OCI-LY3 (cell line): ENCODE measurements around the gene HNRNPDL.

Experiments used
- H2AFZ ChIP-seq: fragments of 200-600, 300-600 bp; shearing (Covaris generic); 2 replicates; pipeline ENCODE4 v1.6.0; 2014; ENCODE audit warnings: antibody characterized with exemption, low read depth, low read length
- H3K27ac ChIP-seq: fragments of 200-600, 300-600 bp; sonication (generic); 2 replicates; pipeline ENCODE4 v1.5.1; 2014; ENCODE audit warnings: mild to moderate bottlenecking, low read length, moderate library complexity, mixed read lengths
- H3K27me3 ChIP-seq: fragments of 200-600, 300-600 bp; sonication (generic); 2 replicates; pipeline ENCODE4 v1.6.1; 2014; ENCODE audit warnings: low read depth, low read length, mixed read lengths
- H3K36me3 ChIP-seq: fragments of 200-600, 300-600 bp; sonication (generic); replicated peaks from 2 replicates; pipeline ENCODE3; 2014; ENCODE audit warnings: low read depth, low read length, mixed read lengths
- H3K4me1 ChIP-seq: fragments of 300-600, 200-600 bp; sonication (generic); 2 replicates; pipeline ENCODE4 v1.6.1; 2014; ENCODE audit warnings: low read length, mixed read lengths
- H3K4me2 ChIP-seq: fragments of 200-600, 300-600 bp; sonication (generic); 2 replicates; pipeline ENCODE4 v1.6.1; 2014; ENCODE audit warnings: low read length, mixed read lengths
- H3K4me3 ChIP-seq: fragments of 300-600, 200-600 bp; sonication (generic); 2 replicates; pipeline ENCODE4 v1.5.1; 2014; ENCODE audit warnings: antibody characterized with exemption, mild to moderate bottlenecking, low read length, moderate library complexity
- H3K79me2 ChIP-seq: fragments of 300-600, 200-600 bp; shearing (Covaris generic); 2 replicates; pipeline ENCODE4 v1.6.1; 2014; ENCODE audit warnings: mild to moderate bottlenecking, low read length, mixed read lengths
- H3K9ac ChIP-seq: fragments of 300-600, 200-600 bp; shearing (Covaris generic); 2 replicates; pipeline ENCODE4 v1.6.0; 2014; ENCODE audit warnings: mild to moderate bottlenecking, low read length, moderate library complexity
- H3K9me3 ChIP-seq: fragments of 200-600, 300-600 bp; shearing (Covaris generic); 2 replicates; pipeline ENCODE4 v1.6.1; 2014; ENCODE audit warnings: low read length, mixed read lengths; ENCODE audit not compliant: insufficient read depth
- H4K20me1 ChIP-seq: fragments of 200-600, 300-600 bp; sonication (generic); 2 replicates; pipeline ENCODE4 v1.6.1; 2016; ENCODE audit warnings: low read length, mixed read lengths; ENCODE audit not compliant: insufficient read depth
- EZH2phosphoT487 ChIP-seq: fragments of 200-600 bp; shearing (Covaris generic); IDR thresholded peaks from 2 replicates; pipeline ENCODE4 v1.6.1; 2018; ENCODE audit warnings: antibody characterized with exemption, mixed run types, low read depth
- TF ChIP-seq, protein P1 (sequence below): fragments of 200-600, 300-600 bp; sonication (generic); IDR thresholded peaks from 2 replicates; pipeline ENCODE4 v1.5.1; 2014; ENCODE audit warnings: antibody characterized with exemption, low read length, low read depth

The HNRNPDL gene

DNA sequence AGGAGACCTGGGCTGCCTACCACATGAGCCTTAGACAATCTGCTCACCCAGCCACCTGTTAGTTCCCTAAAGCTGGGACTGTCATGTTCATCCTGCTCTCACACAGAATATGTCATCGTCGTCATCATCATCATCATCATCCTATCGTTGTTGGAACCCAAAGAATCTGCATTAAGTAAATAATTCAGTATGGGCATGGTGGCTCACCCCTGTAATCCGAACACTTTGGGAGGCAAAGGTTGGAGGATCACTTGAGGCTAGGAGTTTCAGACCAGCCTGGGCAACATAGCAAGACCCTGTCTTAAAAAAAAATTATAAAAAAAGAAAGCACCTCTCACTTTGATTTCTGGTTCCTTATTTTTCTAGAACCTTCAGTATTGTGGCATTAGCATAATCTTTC, 6.5 kb upstream of the HNRNPDL start:
- no peaks in the 10 kb centered on the region for H3K27me3 ChIP-seq
- H2AFZ ChIP-seq, result no peak overlapping the region
- no peaks in the 10 kb centered on the region for H3K9me3 ChIP-seq
- TF ChIP-seq EZH2phosphoT487, result no peak
- TF ChIP-seq, protein P1, sequence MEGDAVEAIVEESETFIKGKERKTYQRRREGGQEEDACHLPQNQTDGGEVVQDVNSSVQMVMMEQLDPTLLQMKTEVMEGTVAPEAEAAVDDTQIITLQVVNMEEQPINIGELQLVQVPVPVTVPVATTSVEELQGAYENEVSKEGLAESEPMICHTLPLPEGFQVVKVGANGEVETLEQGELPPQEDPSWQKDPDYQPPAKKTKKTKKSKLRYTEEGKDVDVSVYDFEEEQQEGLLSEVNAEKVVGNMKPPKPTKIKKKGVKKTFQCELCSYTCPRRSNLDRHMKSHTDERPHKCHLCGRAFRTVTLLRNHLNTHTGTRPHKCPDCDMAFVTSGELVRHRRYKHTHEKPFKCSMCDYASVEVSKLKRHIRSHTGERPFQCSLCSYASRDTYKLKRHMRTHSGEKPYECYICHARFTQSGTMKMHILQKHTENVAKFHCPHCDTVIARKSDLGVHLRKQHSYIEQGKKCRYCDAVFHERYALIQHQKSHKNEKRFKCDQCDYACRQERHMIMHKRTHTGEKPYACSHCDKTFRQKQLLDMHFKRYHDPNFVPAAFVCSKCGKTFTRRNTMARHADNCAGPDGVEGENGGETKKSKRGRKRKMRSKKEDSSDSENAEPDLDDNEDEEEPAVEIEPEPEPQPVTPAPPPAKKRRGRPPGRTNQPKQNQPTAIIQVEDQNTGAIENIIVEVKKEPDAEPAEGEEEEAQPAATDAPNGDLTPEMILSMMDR, result no peak
- H3K4me1 ChIP-seq, result peaks cover 6% of the 10 kb centered on the region
- peaks cover 41% of the 10 kb centered on the region for H3K36me3 ChIP-seq
- no peak overlapping the region for H3K4me2 ChIP-seq
- H4K20me1 ChIP-seq, result peaks cover 62% of the 10 kb centered on the region
- H3K79me2 ChIP-seq, result peaks cover 100% of the 10 kb centered on the region
- H3K4me3 ChIP-seq, result no peak overlapping the region
- no peak overlapping the region for H3K27ac ChIP-seq
- H3K9ac ChIP-seq, result no peak overlapping the region

DNA sequence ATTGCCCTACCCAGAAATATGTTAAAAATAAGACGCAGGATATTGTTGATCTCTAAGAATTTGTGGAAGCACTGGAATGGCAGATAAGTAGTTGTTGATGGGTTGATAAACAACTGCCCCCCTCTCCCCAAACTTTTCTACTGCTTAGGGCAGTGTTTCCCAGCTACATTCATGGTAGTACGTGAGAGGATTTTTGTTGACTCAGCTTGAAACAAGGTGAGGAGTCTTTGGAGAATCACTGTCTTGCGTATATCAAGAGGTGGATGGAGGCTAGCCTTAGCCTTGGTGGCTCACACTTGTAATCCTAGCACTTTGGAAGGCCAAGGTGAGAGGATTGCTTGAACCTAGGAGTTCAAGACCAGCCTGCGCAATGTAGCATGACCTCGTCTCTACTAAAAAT, 5.9 kb upstream of the HNRNPDL start:
- H3K4me2 ChIP-seq, result no peak overlapping the region
- peaks cover 100% of the 10 kb centered on the region for H3K79me2 ChIP-seq

DNA sequence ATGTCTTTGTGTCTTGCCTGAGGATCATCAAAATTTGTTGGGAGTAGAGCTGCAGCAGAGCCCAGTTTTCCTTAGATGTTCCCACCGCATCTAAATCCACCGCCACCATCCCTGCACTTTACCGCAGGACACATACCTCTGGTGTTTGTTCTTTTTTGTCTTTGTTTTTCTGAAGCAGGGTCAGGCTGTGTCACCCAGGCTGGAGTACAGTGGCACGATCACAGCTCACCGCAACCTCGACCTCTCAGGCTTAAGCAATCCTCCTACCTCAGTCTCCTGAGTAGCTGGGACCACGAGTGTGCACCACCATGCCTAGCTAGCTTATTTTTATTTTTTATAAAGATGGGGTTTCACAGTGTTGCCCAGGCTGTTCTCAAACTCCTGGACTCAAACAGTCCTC, 4.7 kb upstream of the HNRNPDL start:
- H3K4me3 ChIP-seq, result no peak overlapping the region
- H4K20me1 ChIP-seq, result peaks cover 57% of the 10 kb centered on the region
- H2AFZ ChIP-seq, result no peak overlapping the region
- H3K4me2 ChIP-seq, result no peak overlapping the region
- no peaks in the 10 kb centered on the region for H3K9me3 ChIP-seq
- peaks cover 97% of the 10 kb centered on the region for H3K79me2 ChIP-seq
- H3K9ac ChIP-seq, result no peak overlapping the region
- H3K4me1 ChIP-seq, result peaks cover 11% of the 10 kb centered on the region
- H3K36me3 ChIP-seq, result peaks cover 35% of the 10 kb centered on the region
- TF ChIP-seq, protein P1, result no peak
- TF ChIP-seq EZH2phosphoT487, result no peak
- H3K27ac ChIP-seq, result no peak overlapping the region
- no peaks in the 10 kb centered on the region for H3K27me3 ChIP-seq

More for the DNA sequence above, 5.9 kb upstream of the HNRNPDL start:
- H3K4me3 ChIP-seq, result no peak overlapping the region
- TF ChIP-seq EZH2phosphoT487, result no peak
- TF ChIP-seq, protein P1, result no peak
- H3K36me3 ChIP-seq, result peaks cover 39% of the 10 kb centered on the region
- H4K20me1 ChIP-seq, result peaks cover 65% of the 10 kb centered on the region
- H3K9me3 ChIP-seq, result no peaks in the 10 kb centered on the region
- H3K4me1 ChIP-seq, result peaks cover 11% of the 10 kb centered on the region
- no peak overlapping the region for H3K9ac ChIP-seq
- no peaks in the 10 kb centered on the region for H3K27me3 ChIP-seq
- H2AFZ ChIP-seq, result no peak overlapping the region
- H3K27ac ChIP-seq, result no peak overlapping the region

DNA sequence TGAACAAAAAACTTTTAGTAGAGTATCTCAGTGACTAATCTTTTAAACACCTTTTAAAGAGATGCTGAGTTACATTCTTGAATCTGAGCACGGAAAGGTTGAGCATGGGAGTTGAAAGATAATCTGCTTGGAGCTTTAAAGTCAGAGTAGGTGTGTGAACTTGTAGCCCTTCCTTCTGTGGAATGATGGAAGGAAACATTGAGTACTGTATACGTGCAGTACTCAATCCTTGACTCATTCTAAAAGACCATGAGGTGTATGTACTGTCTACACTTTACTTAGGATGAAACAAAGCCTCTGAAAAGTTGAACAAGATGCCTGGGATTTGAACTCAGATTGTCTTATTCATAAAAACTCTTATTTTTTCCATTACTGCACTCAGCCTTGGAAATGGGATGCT, 3.5 kb upstream of the HNRNPDL start:
- Histone ChIP-seq H3K79me2 (peaks cover 96% of the 10 kb centered on the region), H3K36me3 (peaks cover 31% of the 10 kb centered on the region), H3K9ac (no peak overlapping the region), H3K4me2 (no peak overlapping the region), H3K27ac (no peak overlapping the region), H2AFZ (no peak overlapping the region), H3K27me3 (no peaks in the 10 kb centered on the region), H4K20me1 (peaks cover 47% of the 10 kb centered on the region), H3K4me1 (peaks cover 8% of the 10 kb centered on the region), H3K9me3 (no peaks in the 10 kb centered on the region), H3K4me3 (no peak overlapping the region)
- no peak for TF ChIP-seq EZH2phosphoT487
- TF ChIP-seq, protein P1, result no peak
